GM12874 (cell line): ENCODE results near the gene CLIC4.

Experiments
- CTCF ChIP-seq: IDR thresholded peaks from 2 replicates; pipeline ENCODE4 v1.5.1; 2011; ENCODE audit warnings: low read depth, mild to moderate bottlenecking, control low read depth, low read length, moderate library complexity; ENCODE audit not compliant: insufficient read depth

Gene CLIC4

DNA sequence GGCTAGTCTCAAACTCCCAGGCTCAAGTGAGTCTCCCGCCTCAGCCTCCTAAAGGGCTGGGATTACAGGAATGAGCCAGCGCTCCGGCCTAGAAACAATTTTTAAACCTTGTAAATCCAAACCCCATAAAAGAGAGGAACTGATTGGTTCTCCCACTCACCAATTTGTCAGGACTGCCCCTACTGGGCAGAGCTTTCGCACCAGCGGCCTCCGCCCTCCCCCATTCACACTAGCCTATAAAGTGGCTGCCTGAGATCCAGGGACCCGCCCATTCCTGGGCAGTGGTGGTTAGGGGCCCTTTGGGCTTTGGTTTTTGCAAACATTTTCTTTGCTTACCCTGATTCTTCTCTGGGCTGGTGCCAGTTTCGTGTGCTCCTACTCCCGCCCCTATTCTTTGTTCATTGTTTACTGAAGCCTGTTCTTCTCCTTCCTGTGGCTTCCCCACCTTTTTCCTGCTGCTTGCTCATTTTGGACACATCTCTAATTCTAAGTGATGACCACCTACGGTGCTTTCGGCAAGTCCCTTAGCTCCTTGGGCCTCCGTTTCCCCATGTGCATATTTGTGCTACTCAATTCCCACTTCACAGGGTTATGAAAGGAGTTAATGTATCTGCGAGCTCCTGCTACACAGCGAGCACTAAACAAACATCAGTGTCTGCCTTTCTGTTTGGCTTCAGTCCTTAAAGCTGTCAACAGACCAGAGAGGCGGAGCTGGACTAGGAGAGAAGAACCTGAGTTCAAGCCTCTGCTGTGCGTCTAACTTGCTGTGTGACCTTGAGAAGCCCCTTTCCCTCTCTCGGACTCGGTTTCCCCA is 39.8 kb upstream of the CLIC4 start:
- TF ChIP-seq CTCF: no peak

DNA sequence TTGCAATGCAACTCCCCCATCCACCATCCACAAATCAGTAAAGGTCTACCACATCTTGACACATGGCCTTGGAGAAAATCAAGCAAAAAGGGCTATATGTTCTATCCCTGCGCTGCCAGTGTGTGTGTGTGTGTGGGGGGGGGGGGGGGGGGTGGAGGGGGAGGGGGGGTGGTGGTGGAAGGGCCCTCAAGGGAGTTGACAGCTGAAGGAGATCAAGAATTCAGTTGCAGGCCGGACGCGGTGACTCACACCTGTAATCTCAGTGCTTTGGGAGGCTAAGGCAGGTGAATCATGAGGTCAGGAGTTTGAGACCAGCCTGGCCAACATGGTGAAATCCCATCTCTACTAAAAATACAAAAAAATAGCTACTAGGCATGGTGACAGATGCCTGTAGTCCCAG is 37.6 kb upstream of the CLIC4 start:
- no peak for TF ChIP-seq CTCF

DNA sequence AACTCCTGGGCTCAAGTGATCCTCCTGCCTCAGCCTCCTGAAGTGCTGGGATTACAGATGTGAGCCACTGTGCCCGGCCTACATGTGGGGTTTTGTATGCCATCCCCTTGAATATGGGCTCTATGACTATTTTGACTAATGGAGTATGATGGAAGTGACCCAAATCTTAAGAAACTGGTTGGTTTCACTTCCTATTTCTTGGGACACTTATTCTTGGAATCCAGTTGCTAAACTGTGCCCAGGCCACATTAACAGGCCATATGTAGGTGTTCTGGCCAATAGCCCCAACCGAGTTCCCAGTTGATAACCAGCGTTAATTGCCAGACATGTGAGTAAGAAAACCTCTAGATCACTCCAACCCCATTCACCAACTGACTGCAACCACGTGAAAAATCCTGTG is 36.3 kb upstream of the CLIC4 start:
- TF ChIP-seq CTCF: no peak

GRCh38 chr1:24709791-24710441 is 35.3 kb upstream of the CLIC4 start:
- TF ChIP-seq CTCF: no peak

DNA sequence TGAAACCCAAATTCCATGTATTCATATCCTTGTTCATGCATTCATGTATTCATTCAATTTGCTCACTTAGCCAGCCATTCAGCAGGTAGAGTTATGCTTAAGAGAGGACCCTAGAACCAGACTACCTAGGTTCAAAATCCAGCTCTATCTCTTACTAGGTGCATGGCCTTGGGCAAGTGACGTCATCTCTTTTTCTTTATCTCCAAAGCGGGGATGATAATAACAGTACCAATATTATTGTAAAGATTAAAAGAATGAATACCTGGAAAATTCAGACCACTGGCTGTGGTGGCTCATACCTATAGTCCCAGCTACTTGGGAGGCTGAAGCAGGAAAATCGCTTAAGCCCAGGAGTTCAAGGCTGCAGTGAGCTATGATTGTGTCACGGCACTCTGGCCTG is 33.9 kb upstream of the CLIC4 start:
- no peak for TF ChIP-seq CTCF

DNA sequence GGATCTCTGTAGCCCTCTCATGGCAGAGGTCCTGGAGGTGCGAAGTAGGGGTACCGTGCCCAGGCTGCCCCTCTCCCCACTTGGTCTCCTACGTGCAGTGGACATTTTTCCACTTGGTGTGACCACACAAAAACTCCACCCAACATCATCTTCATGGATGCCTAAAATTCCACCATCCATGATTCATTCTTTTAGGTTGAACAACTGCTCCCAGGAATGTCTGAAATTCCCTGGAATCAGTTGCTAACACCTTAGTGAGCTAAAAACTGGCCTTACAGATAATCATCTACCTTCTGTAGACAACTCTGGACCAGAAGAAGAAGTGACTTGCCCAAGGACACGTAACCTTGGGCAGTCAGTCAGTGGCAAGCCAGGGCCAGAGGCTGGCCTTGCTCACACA is 32.1 kb upstream of the CLIC4 start:
- no peak for TF ChIP-seq CTCF

DNA sequence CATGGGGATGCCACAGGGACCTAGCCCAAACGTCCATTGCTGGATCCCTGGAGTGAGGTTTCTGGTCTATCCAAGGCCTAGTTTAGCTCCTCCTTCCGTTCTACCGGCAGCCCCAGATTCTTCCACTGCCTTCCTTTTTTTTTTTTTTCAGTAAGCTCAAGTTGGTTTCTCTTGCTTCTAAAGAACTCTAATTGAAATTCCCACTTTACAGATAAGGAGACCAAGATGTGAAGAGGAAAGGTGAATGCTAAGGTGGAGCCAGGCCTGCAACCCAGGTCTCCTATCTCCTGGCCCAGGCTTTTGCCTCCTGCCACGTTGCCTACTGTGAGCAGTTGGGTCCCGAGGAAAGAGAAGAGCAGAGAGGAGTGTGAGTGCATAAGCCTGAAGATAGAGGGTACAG is 31.5 kb upstream of the CLIC4 start:
- no peak for TF ChIP-seq CTCF
